H1 (cell line): Measurements from ENCODE around the gene BEST3. TPM values are rescaled to one million over a fixed set of nuclear protein-coding genes. Genes with fewer than 3 reads are reported as not detected.

Experiments used
- CTCF ChIA-PET: fragments of 300-600 bp; sonication (Branson Sonifier 250); formaldehyde crosslinking; loops from one replicate; lab custom pipeline; 2021; ENCODE audit not compliant: partially characterized antibody; lab: Charles Lee
- POLR2A ChIA-PET: fragments of 300-600 bp; sonication (Branson Sonifier 250); formaldehyde crosslinking; loops from one replicate; lab custom pipeline; 2021; ENCODE audit warnings: inconsistent platforms; ENCODE audit not compliant: partially characterized antibody; lab: Charles Lee
- DNase-seq, 2 experiments: peaks; one replicate each; pipeline versions ENCODE4 v3.0.0 to v3.0.0-alpha.2; 2010 to 2022; ENCODE audit warnings: low spot score in 2 of 2, low read depth in 1 of 2, mixed read lengths in 1 of 2
- FAIRE-seq: peaks from 2 replicates; lab custom pipeline; 2011; peaks lifted over from hg19 to GRCh38; lab: Jason Lieb, UNC
- H2AFZ ChIP-seq: 2 replicates; pipeline ENCODE4 v1.8.1; 2012; ENCODE audit warnings: low read length, inconsistent platforms
- H2AK5ac ChIP-seq: 2 replicates; pipeline ENCODE4 v1.6.1; 2013; ENCODE audit warnings: low read depth, low read length
- H2BK120ac ChIP-seq: replicated peaks from 2 replicates; pipeline ENCODE3; 2013; ENCODE audit warnings: low read depth, low read length, inconsistent platforms
- H2BK12ac ChIP-seq: 2 replicates; pipeline ENCODE4 v1.6.1; 2013; ENCODE audit warnings: low read depth, low read length
- H2BK15ac ChIP-seq: 2 replicates; pipeline ENCODE4 v1.6.1; 2013; ENCODE audit warnings: low read length
- H2BK20ac ChIP-seq: 2 replicates; pipeline ENCODE4 v1.6.1; 2013; ENCODE audit warnings: low read length
- H2BK5ac ChIP-seq: 2 replicates; pipeline ENCODE4 v1.6.1; 2013; ENCODE audit warnings: low read depth, low read length
- H3K14ac ChIP-seq: 2 replicates; pipeline ENCODE4 v1.6.1; 2013; ENCODE audit warnings: inconsistent platforms; ENCODE audit not compliant: insufficient read length
- H3K18ac ChIP-seq: 2 replicates; pipeline ENCODE4 v1.6.1; 2013; ENCODE audit warnings: low read length; ENCODE audit errors: extremely low read depth
- H3K23ac ChIP-seq: 2 replicates; pipeline ENCODE4 v1.6.1; 2013; ENCODE audit warnings: inconsistent platforms; ENCODE audit not compliant: insufficient read length
- H3K23me2 ChIP-seq: 2 replicates; pipeline ENCODE4 v1.6.1; 2013; ENCODE audit warnings: low read depth, low read length
- H3K27ac ChIP-seq: 2 replicates; pipeline ENCODE4 v1.6.1; 2011; ENCODE audit warnings: low read depth, low read length, inconsistent platforms
- H3K27me3 ChIP-seq, 4 experiments: replicated peaks in 1 of 4; 1 replicate in 1 of 4; 2 replicates in 3 of 4; pipeline versions ENCODE4 v1.6.1 to v1.8.1; 2011 to 2013; ENCODE audit warnings: low read length in 3 of 4, mild to moderate bottlenecking in 3 of 4, inconsistent platforms in 2 of 4, mixed read lengths in 2 of 4, moderate library complexity in 1 of 4; ENCODE audit not compliant: control insufficient read depth in 3 of 4, insufficient read depth in 3 of 4; ENCODE audit errors: extremely low read depth in 1 of 4
- H3K36me3 ChIP-seq, 4 experiments: 2 replicates each; pipeline versions ENCODE4 v1.6.1 to v1.8.1; 2011 to 2013; ENCODE audit warnings: mild to moderate bottlenecking in 4 of 4, low read length in 3 of 4, moderate library complexity in 2 of 4, control low read depth in 1 of 4, inconsistent platforms in 1 of 4; ENCODE audit not compliant: insufficient read depth in 4 of 4, control insufficient read depth in 2 of 4
- H3K4ac ChIP-seq: replicated peaks from 2 replicates; pipeline ENCODE3; 2013; ENCODE audit warnings: low read length, low read depth, mixed read lengths, inconsistent platforms; ENCODE audit not compliant: insufficient read length
- H3K4me1 ChIP-seq, 4 experiments: replicated peaks in 1 of 4; 1 replicate in 1 of 4; 2 replicates in 3 of 4; pipeline versions ENCODE4 v1.6.1 to v1.8.1; 2011 to 2013; ENCODE audit warnings: low read length in 3 of 4, inconsistent platforms in 2 of 4, mixed read lengths in 1 of 4; ENCODE audit not compliant: insufficient read depth in 4 of 4, control insufficient read depth in 3 of 4
- H3K4me2 ChIP-seq, 2 experiments: 2 replicates each; pipeline versions ENCODE4 v1.6.1 to v1.8.1; 2011 to 2013; ENCODE audit warnings: low read depth in 2 of 2, low read length in 2 of 2, control low read depth in 1 of 2, inconsistent platforms in 1 of 2, mild to moderate bottlenecking in 1 of 2; ENCODE audit not compliant: insufficient read depth in 1 of 2
- H3K4me3 ChIP-seq, 4 experiments: fragments of 200-600, 300-600 bp in 1 of 4; sonication (generic), shearing (Covaris generic), sonication (Bioruptor Twin) in 1 of 4; 2 replicates each; pipeline versions ENCODE4 v1.5.1 to v1.8.1; 2011 to 2016; ENCODE audit warnings: low read length in 4 of 4, low read depth in 3 of 4, control low read depth in 2 of 4, inconsistent platforms in 2 of 4, mild to moderate bottlenecking in 2 of 4, mixed read lengths in 1 of 4, moderate library complexity in 1 of 4; ENCODE audit not compliant: insufficient read depth in 2 of 4; ENCODE audit errors: extremely low read depth in 1 of 4
- H3K56ac ChIP-seq: replicated peaks from 2 replicates; pipeline ENCODE3; 2013; ENCODE audit warnings: low read depth, mild to moderate bottlenecking, mixed read lengths, low read length, inconsistent platforms; ENCODE audit not compliant: insufficient read length
- H3K79me1 ChIP-seq: 2 replicates; pipeline ENCODE4 v1.6.1; 2013; ENCODE audit warnings: low read depth, low read length, control low read depth
- H3K79me2 ChIP-seq, 2 experiments: 2 replicates each; pipeline versions ENCODE4 v1.6.1 to v1.8.1; 2012 to 2013; ENCODE audit warnings: low read length in 2 of 2, mild to moderate bottlenecking in 2 of 2, inconsistent platforms in 1 of 2; ENCODE audit not compliant: insufficient read depth in 2 of 2, control insufficient read depth in 1 of 2
- H3K9ac ChIP-seq, 4 experiments: replicated peaks in 1 of 4; 1 replicate in 1 of 4; 2 replicates in 3 of 4; pipeline versions ENCODE4 v1.6.1 to v1.8.1; 2011 to 2013; ENCODE audit warnings: low read depth in 3 of 4, low read length in 3 of 4, control low read depth in 2 of 4, mild to moderate bottlenecking in 2 of 4, moderate library complexity in 2 of 4, inconsistent platforms in 1 of 4; ENCODE audit errors: extremely low read depth in 1 of 4
- H3K9me3 ChIP-seq, 2 experiments: 2 replicates each; pipeline versions ENCODE4 v1.6.1 to v1.8.1; 2012 to 2013; ENCODE audit warnings: mild to moderate bottlenecking in 2 of 2, moderate library complexity in 2 of 2, control low read depth in 1 of 2, inconsistent platforms in 1 of 2, low read depth in 1 of 2, low read length in 1 of 2, mixed read lengths in 1 of 2; ENCODE audit not compliant: insufficient read depth in 2 of 2
- H4K20me1 ChIP-seq, 2 experiments: replicated peaks in 1 of 2; 2 replicates each; pipeline versions ENCODE3 to v1.8.1; 2011 to 2013; ENCODE audit warnings: inconsistent platforms in 2 of 2, low read length in 2 of 2, mild to moderate bottlenecking in 1 of 2; ENCODE audit not compliant: insufficient read depth in 2 of 2, control insufficient read depth in 1 of 2
- H4K5ac ChIP-seq: 2 replicates; pipeline ENCODE4 v1.6.1; 2013; ENCODE audit warnings: low read length, low read depth, mixed read lengths, inconsistent platforms; ENCODE audit not compliant: insufficient read length
- H4K8ac ChIP-seq: 2 replicates; pipeline ENCODE4 v1.8.0; 2013; ENCODE audit warnings: mild to moderate bottlenecking, moderate library complexity, low read length, inconsistent platforms; ENCODE audit not compliant: insufficient read depth; ENCODE audit errors: extremely low read depth
- H4K91ac ChIP-seq: replicated peaks from 2 replicates; pipeline ENCODE3; 2013; ENCODE audit warnings: low read length, mixed read lengths, inconsistent platforms; ENCODE audit not compliant: insufficient read length
- EP300 ChIP-seq, 2 experiments: IDR thresholded peaks; 1 replicate in 1 of 2; 2 replicates in 1 of 2; pipeline ENCODE4 v1.6.1; 2011 to 2012; ENCODE audit warnings: low read depth in 2 of 2, low read length in 2 of 2, mild to moderate bottlenecking in 2 of 2, borderline replicate concordance in 1 of 2, inconsistent platforms in 1 of 2, moderate library complexity in 1 of 2
- FOSL1 ChIP-seq: IDR thresholded peaks from 2 replicates; pipeline ENCODE4 v1.6.1; 2011; ENCODE audit warnings: mild to moderate bottlenecking, low read depth, low read length, moderate library complexity; ENCODE audit not compliant: insufficient read depth
- KDM1A ChIP-seq: fragments of 200-600, 300-600 bp; sonication (generic); IDR thresholded peaks from 2 replicates; pipeline ENCODE4 v1.7.1; 2016; ENCODE audit warnings: mild to moderate bottlenecking, low read length, borderline replicate concordance
- KDM5A ChIP-seq: fragments of 200-600 bp; IDR thresholded peaks from 2 replicates; pipeline ENCODE4 v1.7.1; 2012; ENCODE audit warnings: mild to moderate bottlenecking, low read length, inconsistent platforms, mixed read lengths
- MAX ChIP-seq: IDR thresholded peaks from 2 replicates; pipeline ENCODE4 v1.6.1; 2012; ENCODE audit warnings: inconsistent platforms
- NANOG ChIP-seq: IDR thresholded peaks from 2 replicates; pipeline ENCODE4 v1.6.1; 2011; ENCODE audit warnings: low read length, low read depth, mild to moderate bottlenecking, inconsistent platforms; ENCODE audit not compliant: insufficient read depth, poor library complexity, severe bottlenecking
- RBBP5 ChIP-seq: IDR thresholded peaks from 2 replicates; pipeline ENCODE4 v1.7.1; 2012; ENCODE audit warnings: low read depth, mild to moderate bottlenecking, inconsistent platforms, low read length, moderate library complexity, borderline replicate concordance
- SRF ChIP-seq: IDR thresholded peaks from 2 replicates; pipeline ENCODE4 v1.6.1; 2011; ENCODE audit warnings: mild to moderate bottlenecking, low read depth, low read length, moderate library complexity
- YY1 ChIP-seq: IDR thresholded peaks from 2 replicates; pipeline ENCODE4 v1.6.1; 2011; ENCODE audit warnings: low read depth, mild to moderate bottlenecking, low read length
- WGBS, 2 experiments: shearing (Covaris generic) in 1 of 2; methylation state at CpG; one replicate each; pipeline versions ENCODE4 v1.1.6 to v1.1.7; 2013 to 2015; ENCODE audit warnings: low lambda C conversion rate in 2 of 2, mixed read lengths in 2 of 2, inconsistent platforms in 1 of 2, low coverage in 1 of 2, missing lambda C conversion rate in 1 of 2; ENCODE audit not compliant: insufficient replicate concordance in 2 of 2, insufficient coverage in 1 of 2, insufficient read length in 1 of 2; ENCODE audit errors: extremely low coverage in 1 of 2, missing lambda C conversion rate in 1 of 2; 5-methylcytosine and 5-hydroxymethylcytosine counted together
- polyA plus RNA-seq, 7 experiments: library from polyadenylated mRNA; depleted of rRNA in 3 of 7; stranded (reverse) in 5 of 7; unstranded in 2 of 7; fragments of >200 nt in 5 of 7; fragments of 200-250 nt in 2 of 7; gene quantifications; 1 replicate in 5 of 7; 2 replicates in 1 of 7; 4 replicates in 1 of 7; pipeline versions ENCODE4 v1.2.1 to v1.2.3, GENCODE V29; 2011 to 2013; ENCODE audit warnings: missing spikeins in 2 of 7, mixed read lengths in 2 of 7
- total RNA-seq: library from RNA; stranded (reverse); fragmentation: NEBNext Ultra II Directional; extraction: Animal tissue kit (Norgen Biotek cat#: 25700); gene quantifications from 2 replicates; pipeline ENCODE4 v1.2.1, GENCODE V29; 2021

Gene BEST3
- total and polyA plus RNA-seq, 2 of the 8 experiments (the other 6 are each of a cell fraction or from before 2014, with no cell fraction given), result 0.17 TPM; not detected in 1

GRCh38 chr12:69679119-69679518 lies 20.0 kb downstream of the BEST3 start:
- H2BK20ac ChIP-seq, result no peak overlapping the region
- no peaks in the 10 kb centered on the region for H3K23me2 ChIP-seq
- no peaks in the 10 kb centered on the region for H4K20me1 ChIP-seq
- H3K18ac ChIP-seq, result no peak overlapping the region
- no peak overlapping the region for H4K8ac ChIP-seq
- no peaks in the 10 kb centered on the region for H3K27me3 ChIP-seq
- FAIRE-seq, result no peak
- H2BK5ac ChIP-seq, result no peak overlapping the region
- no peaks in the 10 kb centered on the region for H3K4me1 ChIP-seq
- no peak overlapping the region for H2BK12ac ChIP-seq
- no peaks in the 10 kb centered on the region for H3K36me3 ChIP-seq
- H3K9ac ChIP-seq, result no peak overlapping the region
- DNase-seq, result no peak
- H3K23ac ChIP-seq, result no peak overlapping the region
- H3K27ac ChIP-seq, result no peak overlapping the region
- H3K4me2 ChIP-seq, result no peak overlapping the region
- no peak overlapping the region for H2AFZ ChIP-seq
- no peak overlapping the region for H3K14ac ChIP-seq
- H3K4ac ChIP-seq, result no peak overlapping the region
- no peak overlapping the region for H4K5ac ChIP-seq
- no peak overlapping the region for H3K4me3 ChIP-seq
- 93% methylated on average over 4 of the region's 4 CpGs; no CpG with 5 or more reads in 1 of the 2 experiments for WGBS, 2 experiments
- H3K79me1 ChIP-seq, result no peaks in the 10 kb centered on the region
- ChIA-PET POLR2A (no interaction called here), CTCF (interaction anchor here (1.3 to 2.9 kb wide), 2 partner anchors 16 to 49 kb away, joined by 3 to 11 read pairs; no protein-coding TSS in a partner anchor)
- no peak overlapping the region for H2AK5ac ChIP-seq
- TF ChIP-seq EP300 (IDR thresholded peaks at IDR 0.05; ENCODE audit: borderline replicate concordance in 1 of 2, low read depth in 2 of 2, low read length in 2 of 2), result no peak
- no peak for TF ChIP-seq FOSL1
- no peak for TF ChIP-seq KDM1A
- TF ChIP-seq RBBP5, result no peak
- TF ChIP-seq YY1, result no peak
- no peak for TF ChIP-seq MAX
- no peak for TF ChIP-seq SRF
- no peak for TF ChIP-seq NANOG
- TF ChIP-seq KDM5A, result no peak
- no peaks in the 10 kb centered on the region for H3K79me2 ChIP-seq
- H3K56ac ChIP-seq, result no peak overlapping the region
- no peak overlapping the region for H2BK15ac ChIP-seq
- no peak overlapping the region for H4K91ac ChIP-seq
- H2BK120ac ChIP-seq, result no peak overlapping the region
- H3K9me3 ChIP-seq, result no peaks in the 10 kb centered on the region
